BLaER1 (cell line): ENCODE results near the gene RND2.
"Not testable (repeated sequence)": the region's sequence is repeated elsewhere in the genome, so short reads cannot be mapped to it uniquely, and the experiment has no call there.

Source experiments
- H3K27ac ChIP-seq: shearing (Covaris generic); formaldehyde crosslinking; 2 replicates; pipeline ENCODE4 v1.8.1; 2022
- H3K27me3 ChIP-seq: shearing (Covaris generic); formaldehyde crosslinking; 2 replicates; pipeline ENCODE4 v1.8.1; 2022
- H3K36me3 ChIP-seq: shearing (Covaris generic); formaldehyde crosslinking; 2 replicates; pipeline ENCODE4 v1.8.1; 2022
- H3K4me1 ChIP-seq: shearing (Covaris generic); formaldehyde crosslinking; 2 replicates; pipeline ENCODE4 v1.8.1; 2022
- H3K4me2 ChIP-seq: shearing (Covaris generic); formaldehyde crosslinking; 2 replicates; pipeline ENCODE4 v1.8.1; 2022
- H3K4me3 ChIP-seq: shearing (Covaris generic); formaldehyde crosslinking; 2 replicates; pipeline ENCODE4 v1.8.1; 2022
- H3K9ac ChIP-seq: shearing (Covaris generic); formaldehyde crosslinking; 2 replicates; pipeline ENCODE4 v1.8.1; 2022
- H3K9me3 ChIP-seq: shearing (Covaris generic); formaldehyde crosslinking; 2 replicates; pipeline ENCODE4 v1.8.1; 2022
- H4K20me1 ChIP-seq: shearing (Covaris generic); formaldehyde crosslinking; 2 replicates; pipeline ENCODE4 v1.8.1; 2022
- Cebpa-rat ChIP-seq: shearing (Covaris generic); IDR thresholded peaks from 2 replicates; pipeline ENCODE4 v1.8.1; 2022

Gene RND2

GRCh38 chr17:43024407-43025289, at the start of gene RND2:
Gene RND2 (plus strand): TSS chr17:43025231. CDS start chr17:43025348, 117 bp downstream.
- no peaks in the 10 kb centered on the region for H3K36me3 ChIP-seq
- no peak within 1 kb of the TSS for H3K27ac ChIP-seq
- no peak for TF ChIP-seq Cebpa-rat
- peak within 1 kb of the TSS; percentile 70 for H3K4me3 ChIP-seq
- peaks cover 55% of the 10 kb centered on the region for H3K4me1 ChIP-seq
- H3K9ac ChIP-seq: peak within 1 kb of the TSS; percentile 67; the same call in 1 of the 2 replicates
- H4K20me1 ChIP-seq: peaks cover 15% of the 10 kb centered on the region
- H3K27me3 ChIP-seq: no peaks in the 10 kb centered on the region
- H3K4me2 ChIP-seq: peak within 1 kb of the TSS; percentile 100
- H3K9me3 ChIP-seq: no peaks in the 10 kb centered on the region

- Histone ChIP-seq H3K27ac (peak overlapping the region; percentile 50), H3K9me3 (no peaks in the 10 kb centered on the region), H3K27me3 (no peaks in the 10 kb centered on the region), H3K4me2 (peak overlapping the region; percentile 68), H3K36me3 (no peaks in the 10 kb centered on the region), H4K20me1 (no peaks in the 10 kb centered on the region), H3K4me3 (no peak overlapping the region), H3K9ac (0 out of 2 replicates have a peak overlapping the region, but pooled peaks have one; percentile 2), H3K4me1 (peaks cover 46% of the 10 kb centered on the region)
- no peak for TF ChIP-seq Cebpa-rat
Observed at GRCh38 chr17:42975265-42975664, 49.8 kb upstream of the RND2 start.

- Histone ChIP-seq H3K9ac (0 out of 2 replicates have a peak overlapping the region, but pooled peaks have one; percentile 2), H3K4me1 (peaks cover 46% of the 10 kb centered on the region), H3K27ac (peak overlapping the region; percentile 50), H3K4me2 (peak overlapping the region; percentile 68)
- not testable (repeated sequence) for H3K4me3 ChIP-seq, H4K20me1 ChIP-seq, H3K9me3 ChIP-seq, H3K27me3 ChIP-seq, H3K36me3 ChIP-seq
Observed at GRCh38 chr17:42975701-42976100, 49.3 kb upstream of the RND2 start.

GRCh38 chr17:42979511-42980273, 45.3 kb upstream of the RND2 start, which contains the start of gene PTGES3L:
Gene PTGES3L (minus strand): TSS chr17:42980080. CDS start chr17:42980053, 27 bp downstream.
- H3K4me1 ChIP-seq: peaks cover 76% of the 10 kb centered on the region
- H3K36me3 ChIP-seq: peaks cover 17% of the 10 kb centered on the region
- H4K20me1 ChIP-seq: peaks cover 18% of the 10 kb centered on the region
- peak within 1 kb of the TSS; percentile 89 for H3K27ac ChIP-seq
- peak within 1 kb of the TSS; percentile 98 for H3K4me3 ChIP-seq
- no peak for TF ChIP-seq Cebpa-rat
- peak within 1 kb of the TSS; percentile 86 for H3K9ac ChIP-seq
- H3K9me3 ChIP-seq: no peaks in the 10 kb centered on the region
- no peaks in the 10 kb centered on the region for H3K27me3 ChIP-seq
- peak within 1 kb of the TSS; percentile 92 for H3K4me2 ChIP-seq

- H3K4me2 ChIP-seq: peak within 1 kb of the TSS; percentile 92
- H3K4me1 ChIP-seq: peaks cover 76% of the 10 kb centered on the region
- no peak for TF ChIP-seq Cebpa-rat
- peak within 1 kb of the TSS; percentile 89 for H3K27ac ChIP-seq
- H3K9ac ChIP-seq: peak within 1 kb of the TSS; percentile 86
- H3K36me3 ChIP-seq: peaks cover 17% of the 10 kb centered on the region
- H3K27me3 ChIP-seq: no peaks in the 10 kb centered on the region
- peaks cover 18% of the 10 kb centered on the region for H4K20me1 ChIP-seq
- H3K9me3 ChIP-seq: no peaks in the 10 kb centered on the region
- peak within 1 kb of the TSS; percentile 98 for H3K4me3 ChIP-seq
Observed at GRCh38 chr17:42980274-42980765, 44.7 kb upstream of the RND2 start, which contains the start of gene RUNDC1. Gene RUNDC1 (plus strand): TSS chr17:42980565. CDS start chr17:42980577, 12 bp downstream.

GRCh38 chr17:42980766-42981397, 44.1 kb upstream of the RND2 start:
- Histone ChIP-seq H3K9ac (peak overlapping the region; percentile 86), H3K4me1 (peaks cover 76% of the 10 kb centered on the region), H3K27ac (peak overlapping the region; percentile 89), H3K9me3 (no peaks in the 10 kb centered on the region), H3K27me3 (no peaks in the 10 kb centered on the region), H4K20me1 (peaks cover 18% of the 10 kb centered on the region), H3K36me3 (peaks cover 17% of the 10 kb centered on the region), H3K4me3 (peak overlapping the region; percentile 98), H3K4me2 (peak overlapping the region; percentile 92)
- TF ChIP-seq Cebpa-rat: no peak

DNA sequence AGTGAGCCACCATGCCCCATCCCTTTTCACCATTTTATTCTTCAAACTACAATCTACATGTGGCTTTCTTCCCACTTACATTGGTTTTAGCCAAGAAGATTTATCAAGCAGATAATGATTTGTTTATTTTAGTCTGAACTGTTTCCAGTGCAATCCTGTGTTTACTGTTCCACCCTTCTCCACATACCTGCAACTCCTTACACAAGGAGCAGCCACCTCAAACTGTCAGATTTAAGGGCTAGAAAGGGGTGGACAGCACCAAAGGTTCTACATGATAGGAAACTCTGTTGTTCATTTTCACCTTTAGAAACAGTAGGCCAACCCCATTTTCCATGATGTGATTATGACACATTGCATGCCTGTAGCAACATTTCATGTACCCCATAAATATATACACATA, 42.8 kb upstream of the RND2 start:
- 0 out of 2 replicates have a peak overlapping the region, but pooled peaks have one; percentile 86 for H3K9ac ChIP-seq
- peak overlapping the region; percentile 98; the same call in 1 of the 2 replicates for H3K4me3 ChIP-seq
- H3K9me3 ChIP-seq: no peaks in the 10 kb centered on the region
- H3K27ac ChIP-seq: peak overlapping the region; percentile 22; the same call in 1 of the 2 replicates
- no peak for TF ChIP-seq Cebpa-rat
- H4K20me1 ChIP-seq: peaks cover 18% of the 10 kb centered on the region
- no peaks in the 10 kb centered on the region for H3K27me3 ChIP-seq
- peak overlapping the region; percentile 92 for H3K4me2 ChIP-seq
- peaks cover 31% of the 10 kb centered on the region for H3K36me3 ChIP-seq
- peaks cover 73% of the 10 kb centered on the region for H3K4me1 ChIP-seq

- peak overlapping the region; percentile 53; the same call in 1 of the 2 replicates for H3K9ac ChIP-seq
- no peaks in the 10 kb centered on the region for H3K27me3 ChIP-seq
- H3K4me3 ChIP-seq: peak overlapping the region; percentile 50
- no peak for TF ChIP-seq Cebpa-rat
- peak overlapping the region; percentile 81 for H3K4me2 ChIP-seq
- peak overlapping the region; percentile 69 for H3K27ac ChIP-seq
- peaks cover 61% of the 10 kb centered on the region for H3K36me3 ChIP-seq
- peaks cover 18% of the 10 kb centered on the region for H4K20me1 ChIP-seq
- peaks cover 62% of the 10 kb centered on the region for H3K4me1 ChIP-seq
- H3K9me3 ChIP-seq: no peaks in the 10 kb centered on the region
Observed at GRCh38 chr17:42985225-42985624, 39.8 kb upstream of the RND2 start.

- H3K9me3 ChIP-seq: no peaks in the 10 kb centered on the region
- H3K4me1 ChIP-seq: peaks cover 37% of the 10 kb centered on the region
- H3K9ac ChIP-seq: no peak overlapping the region
- H3K36me3 ChIP-seq: peaks cover 86% of the 10 kb centered on the region
- H3K4me2 ChIP-seq: no peak overlapping the region
- H3K27me3 ChIP-seq: no peaks in the 10 kb centered on the region
- peaks cover 8% of the 10 kb centered on the region for H4K20me1 ChIP-seq
- H3K4me3 ChIP-seq: no peak overlapping the region
- no peak overlapping the region for H3K27ac ChIP-seq
- TF ChIP-seq Cebpa-rat: no peak
Observed at GRCh38 chr17:42989141-42989540, 35.9 kb upstream of the RND2 start.
